Neural progenitor cell (in vitro differentiated cells): Measurements from ENCODE around the gene LCP1. TPM values are rescaled to one million over a fixed set of nuclear protein-coding genes. Genes with fewer than 3 reads are reported as not detected.

Experiments
- DNase-seq: peaks from one replicate; pipeline ENCODE4 v3.0.0-alpha.2; 2016; ENCODE audit warnings: low spot score
- H2AFZ ChIP-seq: fragments of 200-600 bp; sonication (generic); replicated peaks from 2 replicates; pipeline ENCODE4 v1.6.1; 2016; ENCODE audit warnings: antibody characterized with exemption
- H3F3A ChIP-seq: fragments of 200-600 bp; sonication (generic); 2 replicates; pipeline ENCODE4 v1.6.1; 2016; ENCODE audit warnings: antibody characterized with exemption, low read depth
- H3K27ac ChIP-seq: fragments of 200-600 bp; sonication (generic); 2 replicates; pipeline ENCODE4 v1.5.1; 2016; ENCODE audit warnings: mild to moderate bottlenecking
- H3K27me3 ChIP-seq: fragments of 200-600 bp; sonication (generic); 2 replicates; pipeline ENCODE4 v1.6.1; 2016; ENCODE audit warnings: mild to moderate bottlenecking, moderate library complexity
- H3K36me3 ChIP-seq: fragments of 200-600 bp; sonication (generic); 2 replicates; pipeline ENCODE4 v1.5.1; 2016
- H3K4me1 ChIP-seq: fragments of 200-600 bp; sonication (generic); 2 replicates; pipeline ENCODE4 v1.6.1; 2016; ENCODE audit warnings: mixed run types
- H3K4me2 ChIP-seq: fragments of 200-600 bp; sonication (generic); 2 replicates; pipeline ENCODE4 v1.6.1; 2016
- H3K4me3 ChIP-seq: fragments of 200-600 bp; sonication (generic); 2 replicates; pipeline ENCODE4 v1.5.1; 2016
- H3K79me2 ChIP-seq: fragments of 200-600 bp; sonication (generic); 2 replicates; pipeline ENCODE4 v1.6.1; 2016; ENCODE audit warnings: low read depth
- H3K9ac ChIP-seq: fragments of 200-600 bp; sonication (generic); 2 replicates; pipeline ENCODE4 v1.6.1; 2016
- H3K9me3 ChIP-seq: fragments of 200-600 bp; sonication (generic); 2 replicates; pipeline ENCODE4 v1.5.1; 2016; ENCODE audit warnings: low read depth
- H4K20me1 ChIP-seq: fragments of 200-600 bp; sonication (generic); 2 replicates; pipeline ENCODE4 v1.6.1; 2016; ENCODE audit warnings: low read depth
- H3K27ac Mint-ChIP-seq: 3 replicates; pipeline ENCODE4 v1.8.0; 2021; ENCODE audit warnings: mixed read lengths
- H3K27me3 Mint-ChIP-seq: 2 replicates; pipeline ENCODE4 v1.8.0; 2022; ENCODE audit warnings: low read depth, mild to moderate bottlenecking, inconsistent platforms, moderate library complexity, mixed read lengths; ENCODE audit not compliant: insufficient read depth
- H3K36me3 Mint-ChIP-seq: 3 replicates; pipeline ENCODE4 v1.8.0; 2021; ENCODE audit warnings: mixed read lengths
- H3K4me1 Mint-ChIP-seq: 3 replicates; pipeline ENCODE4 v1.8.0; 2021; ENCODE audit warnings: mixed read lengths
- H3K4me3 Mint-ChIP-seq: 3 replicates; pipeline ENCODE4 v1.8.0; 2021; ENCODE audit warnings: mild to moderate bottlenecking, moderate library complexity, mixed read lengths
- H3K9me3 Mint-ChIP-seq: 3 replicates; pipeline ENCODE4 v1.8.0; 2020; ENCODE audit warnings: mixed read lengths
- CTCF ChIP-seq: fragments of 200-600 bp; sonication (generic); IDR thresholded peaks from 2 replicates; pipeline ENCODE4 v1.5.1; 2017; ENCODE audit warnings: antibody characterized with exemption, mild to moderate bottlenecking
- EZH2 ChIP-seq: fragments of 200-600 bp; sonication (generic); IDR thresholded peaks from 2 replicates; pipeline ENCODE4 v1.6.1; 2017; ENCODE audit warnings: antibody characterized with exemption, mild to moderate bottlenecking, moderate library complexity
- EZH2phosphoT487 ChIP-seq: fragments of 200-600 bp; sonication (generic); IDR thresholded peaks from 2 replicates; pipeline ENCODE4 v1.6.1; 2017; ENCODE audit warnings: antibody characterized with exemption
- total RNA-seq: library from RNA; depleted of rRNA; stranded (reverse); fragments of >200 nt; gene quantifications from 2 replicates; pipeline ENCODE4 v1.2.3, GENCODE V29; 2015; ENCODE audit warnings: low replicate concordance

The LCP1 gene
- total RNA-seq, 1 donor from 2014 or later, result 2.2 TPM

DNA sequence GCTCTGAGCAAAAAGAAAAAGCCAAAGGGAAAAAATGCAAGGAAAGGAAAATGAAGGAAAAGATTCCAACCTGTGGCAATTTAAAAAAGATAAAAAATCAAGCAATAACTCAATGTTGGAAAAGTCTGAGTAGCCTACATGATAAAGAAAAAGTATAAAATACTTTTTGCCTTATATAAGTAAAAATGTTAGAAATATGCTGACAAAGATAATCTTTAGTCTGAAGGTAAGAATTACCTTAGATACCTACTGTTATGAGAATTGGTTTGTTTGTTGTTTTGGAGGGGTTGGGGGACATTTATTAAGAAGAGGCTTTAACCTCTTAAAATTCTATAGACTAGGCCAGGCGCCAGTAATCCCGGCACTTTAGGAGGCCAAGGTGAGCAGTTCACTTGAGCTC is 47.5 kb downstream of the LCP1 start:
- Mint-ChIP-seq H3K4me3 (no peak overlapping the region), H3K4me1 (peaks cover 12% of the 10 kb centered on the region), H3K27me3 (peaks cover 7% of the 10 kb centered on the region), H3K27ac (no peak overlapping the region), H3K9me3 (no peaks in the 10 kb centered on the region), H3K36me3 (no peaks in the 10 kb centered on the region)
- TF ChIP-seq CTCF (no peak), EZH2 (no peak), EZH2phosphoT487 (no peak)
- H3K27me3 ChIP-seq, result no peaks in the 10 kb centered on the region
- H3K79me2 ChIP-seq, result no peaks in the 10 kb centered on the region
- H4K20me1 ChIP-seq, result no peaks in the 10 kb centered on the region
- no peaks in the 10 kb centered on the region for H3K36me3 ChIP-seq
- H3K9me3 ChIP-seq, result no peaks in the 10 kb centered on the region
- no peaks in the 10 kb centered on the region for H3K4me1 ChIP-seq
- H2AFZ ChIP-seq, result no peak overlapping the region
- H3K27ac ChIP-seq, result no peak overlapping the region
- no peak overlapping the region for H3K4me3 ChIP-seq
- no peak overlapping the region for H3K9ac ChIP-seq
- no peaks in the 10 kb centered on the region for H3F3A ChIP-seq
- DNase-seq, result no peak
- H3K4me2 ChIP-seq, result no peak overlapping the region

GRCh38 chr13:46132109-46132508 is 49.9 kb downstream of the LCP1 start:
- no peak overlapping the region for H3K27ac ChIP-seq
- H3K4me1 ChIP-seq, result no peaks in the 10 kb centered on the region
- DNase-seq, result no peak
- Mint-ChIP-seq H3K36me3 (no peaks in the 10 kb centered on the region), H3K4me1 (peaks cover 12% of the 10 kb centered on the region), H3K27me3 (peaks cover 7% of the 10 kb centered on the region), H3K4me3 (no peak overlapping the region), H3K27ac (no peak overlapping the region), H3K9me3 (no peaks in the 10 kb centered on the region)
- H2AFZ ChIP-seq, result no peak overlapping the region
- H3K9ac ChIP-seq, result no peak overlapping the region
- H3K4me3 ChIP-seq, result no peak overlapping the region
- no peaks in the 10 kb centered on the region for H3K9me3 ChIP-seq
- TF ChIP-seq CTCF, result no peak
- TF ChIP-seq EZH2, result no peak
- no peak overlapping the region for H3K4me2 ChIP-seq
- no peaks in the 10 kb centered on the region for H3F3A ChIP-seq
- no peaks in the 10 kb centered on the region for H3K79me2 ChIP-seq
- H3K27me3 ChIP-seq, result no peaks in the 10 kb centered on the region
- no peaks in the 10 kb centered on the region for H4K20me1 ChIP-seq
- H3K36me3 ChIP-seq, result no peaks in the 10 kb centered on the region

DNA sequence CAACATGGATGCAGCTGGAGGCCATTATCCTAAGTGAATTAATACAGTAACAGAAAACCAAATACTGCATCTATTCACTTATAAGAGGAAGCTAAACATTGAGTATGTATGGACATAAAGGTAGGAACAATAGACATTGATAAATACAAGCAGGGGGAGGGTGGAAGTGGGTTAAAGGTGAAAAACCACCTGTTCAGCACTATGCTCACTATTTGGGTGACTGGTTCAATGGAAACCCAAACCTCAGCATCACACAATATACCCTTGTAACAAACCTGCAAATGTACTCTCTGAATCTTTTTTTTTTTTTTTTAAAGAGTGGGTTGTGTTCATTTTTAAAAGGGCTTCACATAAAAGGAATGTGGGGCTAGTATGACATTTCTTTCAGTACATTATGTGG is 50.3 kb downstream of the LCP1 start:
- Mint-ChIP-seq H3K4me1 (peaks cover 12% of the 10 kb centered on the region), H3K9me3 (no peaks in the 10 kb centered on the region), H3K4me3 (no peak overlapping the region), H3K27ac (no peak overlapping the region), H3K36me3 (no peaks in the 10 kb centered on the region), H3K27me3 (peaks cover 7% of the 10 kb centered on the region)
- no peaks in the 10 kb centered on the region for H3K79me2 ChIP-seq
- H3F3A ChIP-seq, result no peaks in the 10 kb centered on the region
- no peak overlapping the region for H3K9ac ChIP-seq
- H3K36me3 ChIP-seq, result no peaks in the 10 kb centered on the region
- no peaks in the 10 kb centered on the region for H3K9me3 ChIP-seq
- TF ChIP-seq EZH2phosphoT487 (no peak), EZH2 (no peak), CTCF (no peak)
- no peaks in the 10 kb centered on the region for H3K27me3 ChIP-seq
- no peak overlapping the region for H3K4me2 ChIP-seq
- no peak overlapping the region for H2AFZ ChIP-seq
- no peaks in the 10 kb centered on the region for H3K4me1 ChIP-seq
- DNase-seq, result no peak
- H4K20me1 ChIP-seq, result no peaks in the 10 kb centered on the region
- H3K4me3 ChIP-seq, result no peak overlapping the region
- no peak overlapping the region for H3K27ac ChIP-seq
